Activated naive CD8-positive, alpha-beta T cell treated with anti-CD3 and anti-CD28 coated beads, Interleukin-2, amount 50 U/mL, for 16 hours (primary cell): Measurements from ENCODE around the gene TOE1.
A peak's percentile ranks its signal among the peaks of the same experiment; 100 is the strongest.
"Not testable (repeated sequence)": the region's sequence is repeated elsewhere in the genome, so short reads cannot be mapped to it uniquely, and the experiment has no call there.

Source experiments
- DNase-seq: peaks from one replicate; pipeline ENCODE4 v3.0.0-alpha.2; 2020; ENCODE audit warnings: low read depth, low spot score

The TOE1 gene

DNA sequence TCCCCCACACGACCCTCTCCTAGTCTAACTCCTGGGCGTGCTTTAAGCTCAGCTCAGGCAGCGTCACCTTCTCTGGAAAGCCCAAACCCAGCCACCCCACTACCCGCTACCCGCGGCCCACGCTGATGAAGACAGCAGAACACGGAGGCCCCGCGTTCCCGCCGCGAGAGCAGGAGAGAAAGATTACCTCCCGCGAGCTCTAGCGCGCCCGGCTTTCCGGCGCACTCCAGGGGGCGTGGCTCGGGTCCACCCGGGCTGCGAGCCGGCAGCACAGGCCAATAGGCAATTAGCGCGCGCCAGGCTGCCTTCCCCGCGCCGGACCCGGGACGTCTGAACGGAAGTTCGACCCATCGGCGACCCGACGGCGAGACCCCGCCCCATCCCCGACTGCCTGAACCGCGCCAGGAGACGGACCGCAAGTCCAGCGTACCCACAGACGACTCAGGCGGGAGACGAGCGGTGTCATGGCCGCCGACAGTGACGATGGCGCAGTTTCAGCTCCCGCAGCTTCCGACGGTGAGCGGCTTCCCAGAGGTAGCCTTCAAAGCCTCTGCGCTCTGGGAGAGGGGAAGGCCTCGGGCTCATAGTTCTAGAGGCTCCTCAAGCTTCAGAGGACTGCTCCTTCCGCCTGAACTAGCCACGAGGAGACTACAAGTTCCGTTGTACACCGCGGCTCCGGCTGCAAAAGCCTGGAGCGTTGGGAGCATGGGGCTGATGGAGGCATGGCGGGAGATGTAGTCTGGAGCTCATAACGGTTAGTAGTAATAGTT is at the start of gene TOE1, which contains the start of gene MUTYH:
Gene TOE1, plus strand, starts transcription at position 382 of the 770 bp plus-strand sequence. Its CDS starts 83 bp downstream, at position 465.
Gene MUTYH, minus strand, starts transcription at position 652 of the 770 bp plus-strand sequence. CDS start 5,935 bp downstream, outside the sequence.
- DNase-seq = peak; percentile 82

DNA sequence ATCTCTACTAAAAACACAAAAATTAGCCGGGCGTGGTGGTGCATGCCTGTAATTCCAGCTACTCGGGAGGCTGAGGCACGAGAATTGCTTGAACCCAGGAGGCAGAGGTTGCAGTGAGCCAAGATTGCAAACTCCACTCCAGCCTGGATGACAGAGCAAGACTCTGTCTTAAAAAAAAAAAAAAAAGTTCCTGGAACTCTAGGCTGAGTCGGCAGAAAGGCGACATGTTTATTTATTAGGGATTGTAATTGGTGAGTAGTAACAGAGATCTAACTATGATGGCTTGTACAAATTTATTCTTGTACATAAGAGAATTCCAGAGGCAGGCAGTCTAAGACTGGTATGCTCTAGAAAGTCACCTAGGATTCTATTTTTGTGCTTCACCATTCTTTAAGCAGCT is 49.0 kb upstream of the TOE1 start:
- DNase-seq = not testable (repeated sequence)

DNA sequence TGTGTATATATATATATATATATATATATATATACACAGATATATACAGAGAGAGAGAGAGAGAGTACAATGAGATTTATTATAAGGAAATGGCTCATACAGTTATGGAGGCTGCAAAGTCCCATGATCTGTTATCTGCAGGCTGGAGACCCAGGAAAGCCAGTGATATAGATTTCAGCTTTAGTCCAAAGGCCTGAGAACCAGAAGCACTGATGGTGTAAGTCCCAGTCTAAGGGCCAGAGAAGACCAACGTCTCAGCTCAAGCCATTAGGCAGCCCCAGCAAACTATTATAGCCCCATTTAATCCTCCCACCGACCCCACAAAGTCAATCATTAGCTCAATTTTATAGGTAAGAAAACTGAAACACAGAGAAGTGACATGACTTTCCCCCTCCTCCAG is 48.3 kb upstream of the TOE1 start:
- DNase-seq = no peak

DNA sequence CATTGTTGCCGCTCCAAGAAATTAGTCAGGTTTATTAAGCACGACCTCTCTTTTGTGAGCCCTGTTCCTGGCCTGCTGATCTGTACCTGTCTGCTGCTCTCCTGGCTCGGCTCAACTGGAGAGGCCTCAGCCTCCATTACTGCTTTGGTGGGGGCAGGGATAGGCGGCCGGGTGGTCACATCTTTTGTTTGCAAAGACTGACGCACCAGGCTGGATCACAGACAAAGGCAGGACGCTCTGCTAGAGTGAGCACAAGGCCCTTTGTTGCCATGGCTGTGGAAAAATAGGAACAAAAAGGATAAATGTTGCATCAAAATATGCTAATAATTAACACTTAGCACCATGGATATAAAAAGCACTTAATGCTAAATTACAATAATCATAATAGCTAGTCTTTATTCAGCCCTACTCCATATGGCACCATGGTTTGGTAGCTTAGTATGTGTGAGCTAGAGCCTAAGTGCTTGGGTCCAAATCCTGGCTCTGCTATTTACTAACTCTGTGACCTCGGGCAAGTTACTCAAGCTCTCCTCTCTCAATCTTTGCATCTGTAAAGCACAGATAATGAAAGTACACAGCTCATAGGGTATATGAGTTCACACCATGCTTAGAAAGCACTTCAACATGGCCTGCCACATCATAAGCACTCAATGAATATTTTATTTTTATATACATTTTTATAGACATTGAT is 42.2 kb upstream of the TOE1 start:
- no peak for DNase-seq

DNA sequence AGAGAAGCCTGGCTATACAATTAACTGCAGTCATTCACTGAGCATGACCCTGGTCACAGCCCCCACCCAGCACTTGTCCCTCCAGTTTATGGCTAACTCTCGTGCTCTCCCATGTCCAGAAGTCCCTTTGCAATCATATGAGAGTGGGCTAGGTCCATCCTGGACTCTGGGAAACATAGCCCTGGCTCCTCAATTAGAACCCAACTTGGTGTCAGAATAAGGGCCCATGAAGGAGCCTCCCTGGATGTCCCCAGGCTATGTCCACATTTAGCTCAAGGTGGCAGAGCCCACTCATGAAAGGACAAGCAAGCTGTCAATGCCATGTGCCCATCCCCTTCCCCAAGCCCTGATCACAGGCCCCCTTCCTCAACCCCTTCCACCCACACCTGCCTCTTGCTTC is 40.7 kb upstream of the TOE1 start:
- DNase-seq = no peak

- DNase-seq = no peak
These were observed 39.8 kb upstream of the TOE1 start for GRCh38 chr1:45299981-45300668.

DNA sequence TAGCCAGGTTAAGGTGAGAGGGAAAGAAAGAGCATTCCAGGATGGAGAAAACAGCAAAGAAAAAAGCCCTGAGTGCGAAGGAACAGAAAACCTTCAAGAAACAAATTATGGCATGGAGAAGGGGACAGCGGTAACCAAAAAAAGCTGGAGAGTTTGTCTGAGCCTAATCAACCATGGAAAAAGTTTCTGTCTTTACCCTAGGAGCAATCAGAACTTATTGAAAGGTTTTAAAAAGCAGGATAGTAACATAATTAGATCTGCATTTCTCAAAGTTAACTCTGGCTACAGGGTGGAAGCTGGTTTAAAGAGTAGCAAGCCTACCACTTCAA is 39.3 kb upstream of the TOE1 start:
- DNase-seq = no peak

DNA sequence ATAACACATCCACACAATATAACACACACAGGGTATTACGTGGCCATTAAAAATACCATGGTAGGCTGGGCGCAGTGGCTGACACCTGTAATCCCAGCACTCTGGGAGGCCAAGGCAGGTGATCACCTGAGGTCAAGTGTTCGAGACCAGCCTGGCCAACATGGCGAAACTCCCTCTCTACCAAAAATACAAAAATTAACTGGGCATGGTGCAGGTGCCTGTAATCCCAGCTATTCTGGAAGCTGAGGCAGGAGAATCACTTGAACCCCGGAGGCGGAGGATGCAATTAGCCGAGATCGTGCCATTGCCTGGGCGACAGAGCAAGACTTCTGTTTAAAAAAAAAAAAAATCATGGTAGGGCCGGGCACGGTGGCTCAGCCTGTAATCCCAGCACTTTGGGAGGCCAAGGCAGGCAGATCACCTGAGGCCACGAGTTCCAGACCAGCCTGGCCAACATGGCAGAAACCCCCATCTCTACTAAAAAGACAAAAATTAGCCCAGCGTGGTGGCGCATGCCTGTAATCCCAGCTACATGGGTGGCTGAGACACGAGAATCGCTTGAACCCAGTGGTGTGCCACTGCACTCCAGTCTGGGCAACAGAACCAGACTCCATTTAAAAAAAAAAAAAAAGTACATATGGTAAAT is 37.3 kb upstream of the TOE1 start:
- DNase-seq = no peak

- DNase-seq = peak; percentile 97
These were observed 36.3 kb upstream of the TOE1 start for GRCh38 chr1:45303520-45304310.

- DNase-seq = no peak
These were observed 35.5 kb upstream of the TOE1 start for GRCh38 chr1:45304311-45305081.

GRCh38 chr1:45305231-45305630 is 34.7 kb upstream of the TOE1 start:
- no peak for DNase-seq

DNA sequence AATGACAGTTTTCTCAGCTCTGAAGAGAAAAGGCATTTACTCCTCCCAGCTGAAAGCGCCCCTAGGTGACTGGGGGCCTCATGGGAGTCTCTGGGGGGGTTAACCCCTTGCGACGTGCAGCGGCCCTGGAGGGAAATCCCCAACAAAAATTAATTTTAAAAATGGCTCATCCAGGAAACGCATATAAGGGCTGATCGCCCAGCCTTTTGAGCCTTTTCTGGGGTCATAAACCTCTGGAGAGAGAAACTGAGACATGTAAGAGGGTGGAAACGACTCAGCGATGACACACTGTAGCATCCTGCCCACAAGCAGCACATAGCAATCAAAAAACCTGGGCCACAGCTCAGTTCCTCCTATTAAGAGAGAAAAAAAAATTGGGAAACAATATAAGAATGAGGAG is 33.7 kb upstream of the TOE1 start:
- DNase-seq = no peak

GRCh38 chr1:45306905-45307304 is 33.1 kb upstream of the TOE1 start:
- DNase-seq = no peak

GRCh38 chr1:45314266-45314665 is 25.7 kb upstream of the TOE1 start:
- no peak for DNase-seq

DNA sequence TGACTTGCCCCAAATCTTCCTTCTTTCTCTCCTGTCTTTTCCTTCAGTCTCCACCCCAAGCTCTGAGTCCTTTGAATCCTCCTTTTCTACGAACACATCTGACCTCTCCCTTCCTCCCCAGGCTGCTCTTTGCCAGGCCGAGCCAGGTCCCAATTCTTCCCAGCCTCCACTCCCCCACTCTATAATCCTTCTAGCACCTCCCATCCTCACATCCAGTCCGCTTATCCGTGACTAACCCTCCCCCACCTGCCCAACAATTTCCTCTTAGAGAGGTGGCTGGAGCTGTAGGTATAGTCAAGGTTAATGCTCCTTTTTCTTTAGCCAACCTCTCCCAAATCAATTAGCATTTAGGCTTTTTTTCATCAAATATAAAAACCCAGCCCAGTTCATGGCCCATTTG is 22.8 kb upstream of the TOE1 start:
- DNase-seq = no peak

GRCh38 chr1:45319761-45320160 is 20.2 kb upstream of the TOE1 start:
- no peak for DNase-seq

- no peak for DNase-seq
These were observed 18.5 kb upstream of the TOE1 start for GRCh38 chr1:45321444-45321843.

DNA sequence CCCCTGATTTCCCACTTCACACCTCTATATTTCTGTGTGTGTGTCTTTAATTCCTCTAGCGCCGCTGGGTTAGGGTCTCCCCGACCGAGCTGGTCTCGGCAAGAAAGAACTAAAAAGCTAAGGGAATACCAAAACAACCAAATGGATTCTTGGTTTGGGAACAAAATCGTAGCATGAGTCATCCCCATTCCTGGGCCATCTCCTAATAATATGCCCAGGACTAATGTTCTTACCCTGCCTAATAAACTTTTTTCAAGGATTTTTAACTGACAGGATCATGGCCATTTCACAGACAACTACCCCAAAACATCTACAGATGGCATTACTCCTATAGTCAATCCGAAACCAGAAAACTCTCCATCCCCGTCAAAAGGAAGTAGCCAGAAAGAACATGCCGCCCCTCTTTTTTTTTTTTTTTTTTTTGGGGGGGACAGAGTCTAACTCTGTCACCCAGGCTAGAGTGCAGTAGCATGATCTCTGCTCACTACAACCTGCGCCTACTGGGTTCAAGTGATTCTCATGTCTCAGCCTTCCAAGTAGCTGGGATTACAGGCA is 17.4 kb upstream of the TOE1 start:
- DNase-seq = no peak

- DNase-seq = no peak
These were observed 14.0 kb upstream of the TOE1 start for GRCh38 chr1:45325851-45326506.
